DMS153 (cell line): Measurements from ENCODE around the gene SASH3.

Source experiments
- DNase-seq: peaks from one replicate; lab custom pipeline; 2025; lab: John Stamatoyannopoulos, UW

Gene SASH3

DNA sequence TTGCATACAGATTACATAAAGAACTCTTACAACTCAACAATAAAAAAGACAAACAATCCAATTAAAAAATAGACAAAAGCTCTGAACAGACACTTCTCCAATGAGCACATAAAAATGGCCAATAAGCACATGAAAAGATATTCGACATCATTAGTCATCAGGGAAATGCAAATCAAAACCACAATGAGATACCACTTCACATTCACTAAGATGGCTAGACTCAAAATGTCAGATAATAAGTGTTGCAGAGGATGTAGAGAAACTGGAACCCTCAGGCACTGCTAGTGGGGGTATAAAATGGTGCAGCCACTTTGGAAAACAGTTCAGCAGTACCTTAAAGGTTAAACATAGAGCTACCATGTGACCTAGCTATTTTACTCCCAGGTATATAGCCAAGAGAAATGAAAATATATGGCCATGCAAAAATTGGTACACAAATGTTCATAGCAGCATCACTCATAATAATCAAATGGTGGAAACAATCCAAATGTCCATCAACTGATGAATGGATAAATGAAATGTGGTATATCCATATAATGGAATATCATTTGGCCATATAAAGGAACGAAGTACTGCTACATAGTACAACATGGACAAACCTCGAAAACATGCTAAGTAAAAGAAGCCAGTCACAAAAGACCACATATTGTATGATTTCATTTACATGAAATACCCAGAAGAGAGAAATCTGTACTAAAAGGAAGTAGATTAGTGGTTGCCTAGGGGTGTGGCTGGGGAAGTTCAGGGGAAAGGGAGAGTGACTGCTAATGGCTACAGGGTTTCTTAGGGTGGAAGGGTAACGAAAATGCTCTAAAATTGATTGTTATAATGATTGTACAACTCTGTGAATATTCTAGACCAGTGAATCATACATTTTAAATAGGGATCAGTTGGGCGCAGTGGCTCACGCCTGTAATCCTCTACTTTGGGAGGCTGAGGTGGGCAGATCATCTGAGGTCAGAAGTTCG is 29.4 kb downstream of the SASH3 start:
- no peak for DNase-seq

DNA sequence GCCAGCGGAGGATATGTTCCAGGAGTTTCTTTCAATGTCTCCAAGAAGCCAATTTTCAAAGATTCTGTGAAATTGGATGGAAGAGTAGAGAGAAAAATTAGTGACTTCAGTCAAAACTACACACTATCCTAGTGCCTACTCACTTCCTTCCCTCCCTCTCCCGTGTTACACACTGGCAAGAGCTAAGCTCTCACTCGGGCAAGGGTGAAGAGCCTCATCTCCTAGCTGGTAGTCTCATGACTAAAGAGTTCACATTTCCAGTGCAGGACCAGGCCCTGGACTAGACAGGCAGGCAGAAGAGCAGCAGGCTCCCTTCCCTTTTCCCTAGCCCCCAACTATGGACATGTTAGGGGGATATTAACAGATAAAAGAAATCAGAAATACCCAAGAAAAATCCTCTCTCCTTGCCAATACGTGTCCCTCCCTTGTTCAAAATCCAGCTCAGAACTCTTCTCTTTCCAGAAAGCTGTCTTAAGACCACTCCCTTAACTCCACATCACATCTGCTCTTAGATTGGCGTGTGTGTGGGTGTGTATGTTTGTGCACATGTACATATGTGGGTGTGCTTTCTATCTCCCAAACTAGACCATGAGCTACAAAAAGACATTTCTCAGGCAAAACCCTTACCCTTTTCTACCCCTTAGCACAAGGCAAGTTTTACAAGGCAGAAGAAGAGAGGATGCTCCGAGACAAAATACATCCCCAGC is 34.1 kb downstream of the SASH3 start:
- DNase-seq: no peak

DNA sequence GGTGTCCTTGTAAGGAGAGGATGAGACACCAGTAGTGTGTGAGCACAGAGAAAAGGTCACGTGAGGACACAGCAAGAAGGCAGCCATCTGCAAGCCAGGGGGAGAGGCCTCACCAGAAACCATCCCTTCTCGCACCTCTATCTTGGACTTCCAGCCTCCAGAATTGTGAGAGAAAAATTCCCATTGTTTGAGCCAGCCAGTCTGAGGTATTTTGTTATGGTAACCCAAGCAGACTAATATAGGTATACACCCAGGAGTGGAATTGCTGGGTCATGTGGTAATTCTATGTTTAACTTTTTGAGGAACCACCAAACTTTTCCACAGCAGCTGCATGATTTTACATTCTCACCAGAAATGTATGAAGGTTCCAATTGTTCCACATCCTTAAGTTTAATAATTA is 38.4 kb downstream of the SASH3 start:
- DNase-seq: no peak

DNA sequence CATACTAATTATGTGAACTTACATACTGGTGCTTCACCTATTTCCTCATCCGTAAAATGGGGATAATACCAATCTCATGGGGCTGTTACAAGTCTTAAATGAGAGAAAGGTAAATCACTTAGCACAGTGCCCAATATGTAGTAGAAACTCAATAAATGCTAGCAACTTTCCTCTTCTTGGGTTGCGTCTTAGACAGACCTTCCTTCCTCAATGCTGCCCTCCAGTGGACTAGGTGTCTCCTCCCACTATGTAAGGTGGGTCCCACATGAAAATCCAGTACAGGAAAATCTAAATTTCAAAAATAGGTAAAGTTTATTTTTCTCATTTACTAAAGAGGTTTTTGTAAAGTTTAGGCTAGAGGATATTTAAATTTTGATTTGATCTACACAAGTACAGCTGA is 43.4 kb downstream of the SASH3 start:
- DNase-seq: no peak

DNA sequence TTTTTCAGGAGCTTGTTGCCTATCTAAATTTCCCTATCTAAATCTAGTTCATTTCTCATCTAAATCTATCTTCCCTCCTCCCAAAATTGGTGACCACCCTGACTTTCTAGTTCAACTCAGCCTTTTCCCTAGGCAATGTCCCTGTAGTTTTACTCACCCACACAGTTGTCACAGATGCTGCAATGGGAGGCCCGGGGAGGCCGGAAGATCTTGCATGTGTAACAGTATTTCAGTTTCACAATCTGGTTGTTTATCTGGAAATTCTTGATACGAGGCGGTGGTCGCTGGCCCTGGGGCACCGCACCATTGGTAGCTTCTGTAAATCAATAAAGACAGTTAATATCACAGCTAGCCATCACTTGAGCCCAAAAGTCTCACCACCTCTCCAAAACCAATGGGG is 43.8 kb downstream of the SASH3 start:
- DNase-seq: no peak

DNA sequence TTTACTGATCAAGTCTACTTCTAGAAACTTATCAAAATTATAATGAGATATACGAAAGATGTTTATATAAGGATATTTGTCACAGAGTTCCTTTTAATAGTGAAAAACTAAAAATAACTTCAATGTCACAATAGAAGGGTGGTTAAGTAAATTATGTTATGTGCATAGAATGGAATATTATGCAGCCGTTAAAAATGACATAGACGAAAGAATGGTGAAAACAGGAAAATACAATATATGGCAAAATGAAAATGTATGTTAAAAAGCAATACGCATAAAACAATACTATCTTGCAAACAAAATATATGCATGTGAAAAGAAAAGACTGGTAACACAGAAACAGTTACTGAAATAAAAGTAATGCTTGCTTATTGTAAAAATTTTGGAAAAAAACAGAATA is 44.9 kb downstream of the SASH3 start:
- no peak for DNase-seq

DNA sequence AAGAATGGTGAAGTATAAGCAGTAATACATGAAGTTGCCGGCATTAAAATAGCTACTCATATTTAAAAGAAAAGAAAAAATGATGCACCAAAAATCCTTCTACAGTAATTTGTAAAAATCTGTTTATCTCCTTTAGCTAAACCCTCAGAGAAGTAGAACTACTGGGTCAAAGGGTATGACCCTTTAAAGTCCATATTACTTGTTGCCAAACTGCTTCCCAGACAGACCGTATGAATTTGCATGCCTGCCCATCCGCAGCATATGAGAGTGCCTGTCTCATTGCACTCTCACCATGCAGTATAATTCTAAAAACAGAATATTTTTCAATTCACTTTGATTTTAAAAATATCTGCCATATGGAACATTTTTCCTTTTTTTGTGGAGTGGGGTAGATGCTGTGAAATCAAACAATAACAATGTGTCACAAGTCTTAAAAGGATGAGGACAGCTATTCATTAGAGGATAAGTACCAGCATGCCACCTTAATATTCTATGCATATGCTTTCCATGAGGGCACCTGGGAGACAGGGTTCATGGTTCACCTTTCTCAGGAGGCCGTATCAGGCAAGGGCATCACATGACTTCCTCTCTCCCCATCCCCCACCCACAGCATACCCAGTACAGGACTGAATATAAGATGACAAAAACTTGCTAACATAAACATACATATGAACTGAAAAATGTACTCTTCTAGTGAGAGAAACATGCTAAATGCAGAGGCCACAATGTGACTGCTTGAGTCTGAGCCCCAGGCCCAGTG is 46.2 kb downstream of the SASH3 start:
- DNase-seq: no peak

DNA sequence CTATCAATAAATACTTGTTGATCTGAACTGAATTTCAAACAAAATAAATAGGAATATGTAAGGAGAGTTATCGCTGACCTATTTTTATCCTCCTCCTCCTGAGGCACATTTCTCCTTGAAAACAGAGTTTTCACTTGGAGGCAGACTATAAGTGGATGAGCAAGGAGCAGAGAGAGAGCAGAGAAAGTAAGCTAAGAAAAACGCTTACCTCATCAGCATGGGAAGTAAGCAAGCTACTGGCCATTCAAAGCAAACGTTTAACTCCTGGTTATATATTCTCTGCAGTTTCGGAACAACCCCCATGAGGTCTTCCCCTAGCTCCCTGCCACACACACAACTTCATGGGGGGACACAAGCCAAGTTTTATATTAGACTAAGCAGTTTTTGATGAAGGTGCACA is 50.7 kb downstream of the SASH3 start:
- DNase-seq: no peak

DNA sequence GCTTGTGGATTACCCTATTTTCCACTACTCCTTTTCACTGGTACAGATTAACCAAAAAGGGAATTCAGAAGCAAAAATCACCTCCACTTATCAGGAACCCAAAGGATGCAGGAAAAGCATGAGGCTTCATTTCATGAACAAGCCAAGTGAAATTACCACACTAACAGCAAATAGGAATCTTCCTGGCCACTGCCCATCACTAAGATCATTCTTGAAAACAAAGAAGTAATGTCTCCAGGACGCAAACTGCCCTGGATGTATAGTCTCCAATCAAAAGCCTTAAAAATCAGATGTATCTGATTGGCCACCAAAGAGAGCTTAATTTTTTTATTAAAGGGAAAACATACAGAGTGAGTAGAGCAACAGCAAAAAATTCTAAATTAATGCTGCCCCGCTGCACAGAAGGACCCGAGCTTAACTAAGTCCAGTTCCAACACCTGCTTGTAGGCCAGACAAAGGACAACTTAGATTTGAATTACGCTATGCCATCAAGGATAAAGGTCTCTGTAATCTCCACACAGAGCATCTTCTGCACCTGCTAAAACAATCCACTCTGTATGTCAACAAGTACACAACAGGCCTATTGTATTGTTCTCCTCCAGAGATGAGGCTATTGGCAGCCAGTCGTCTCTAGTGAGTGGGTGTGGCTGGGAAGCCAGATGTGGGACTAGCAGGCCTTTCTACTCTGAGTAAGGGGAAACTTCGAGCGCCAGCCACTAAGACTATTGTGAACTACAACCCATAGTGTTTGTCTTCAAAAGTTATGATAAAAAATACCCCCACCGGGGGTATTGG is 51.5 kb downstream of the SASH3 start:
- DNase-seq: peak; percentile 40

DNA sequence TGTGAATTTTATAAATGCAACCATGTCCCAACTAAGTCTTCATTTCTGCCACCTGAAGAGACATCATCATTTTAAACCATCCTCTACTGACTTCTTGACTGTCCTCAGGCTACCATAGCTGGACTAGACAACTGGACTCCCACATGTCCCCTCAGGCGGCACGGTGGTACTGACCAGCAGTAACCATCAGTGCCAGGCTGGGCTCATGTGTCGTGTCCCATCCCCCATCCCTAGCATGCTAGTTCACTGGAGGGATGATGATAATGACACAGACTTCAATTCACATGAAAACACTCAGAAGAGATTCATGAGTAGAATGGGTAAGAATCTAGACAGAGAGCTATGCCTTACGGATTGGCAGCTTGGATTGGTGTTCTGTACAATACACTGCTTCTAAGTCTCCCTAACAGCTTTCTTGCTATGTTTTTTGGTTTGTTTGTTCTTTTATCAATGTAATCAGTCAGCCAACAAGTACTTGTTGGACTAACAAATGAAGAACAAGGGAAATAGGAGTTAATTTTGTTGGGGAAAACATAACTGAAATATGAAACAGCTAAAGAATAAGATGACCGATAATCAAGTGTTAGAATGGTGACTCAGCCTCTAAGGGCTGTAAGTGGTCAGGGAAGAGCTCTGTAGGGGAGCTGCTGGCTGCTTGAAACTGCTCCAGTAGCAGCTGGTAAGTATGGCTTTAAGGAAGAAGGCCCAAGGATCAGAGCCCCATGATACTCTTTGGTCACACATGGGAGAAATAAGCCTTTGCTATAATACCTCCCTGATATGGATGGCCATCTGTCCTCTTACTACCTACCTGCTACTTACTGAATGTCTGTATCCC is 53.6 kb downstream of the SASH3 start:
- DNase-seq: no peak

DNA sequence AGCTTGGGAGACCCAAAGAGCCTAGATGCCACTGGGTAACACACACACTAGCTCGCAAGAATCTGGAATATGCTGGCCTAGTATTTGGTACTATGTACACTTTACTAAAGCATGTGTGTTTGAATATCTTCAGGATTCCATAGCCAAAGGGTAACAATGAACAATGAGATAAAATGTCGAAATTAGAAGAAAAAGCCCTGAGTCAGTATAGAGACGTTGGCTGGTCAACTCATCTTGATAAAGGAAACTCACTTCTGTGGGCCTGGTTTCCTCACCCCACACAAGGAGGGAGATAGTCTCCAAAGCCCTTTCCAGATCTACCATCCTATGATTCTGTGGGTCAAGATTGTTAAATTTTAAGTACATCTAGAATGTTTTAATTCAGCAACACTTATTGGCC is 57.1 kb downstream of the SASH3 start:
- DNase-seq: no peak

DNA sequence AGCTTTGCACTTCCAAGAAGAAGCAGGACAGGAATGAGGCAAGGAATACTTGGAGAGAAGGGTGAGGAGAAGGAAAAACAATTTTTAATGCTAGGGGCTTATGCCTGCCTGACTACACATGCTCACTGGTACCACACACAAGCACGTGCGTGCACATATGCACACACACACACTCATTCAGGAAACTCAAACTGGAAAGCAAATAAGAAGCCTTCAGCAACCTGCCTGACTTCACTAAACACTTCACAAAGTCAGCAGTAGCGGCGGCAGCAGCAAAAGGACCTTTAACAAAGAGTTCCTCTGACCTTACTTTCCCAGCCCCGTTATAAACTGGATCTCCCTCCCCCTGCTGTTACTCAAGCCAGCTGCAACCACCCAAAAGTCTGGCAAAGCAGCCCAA is 60.6 kb downstream of the SASH3 start:
- DNase-seq: no peak

DNA sequence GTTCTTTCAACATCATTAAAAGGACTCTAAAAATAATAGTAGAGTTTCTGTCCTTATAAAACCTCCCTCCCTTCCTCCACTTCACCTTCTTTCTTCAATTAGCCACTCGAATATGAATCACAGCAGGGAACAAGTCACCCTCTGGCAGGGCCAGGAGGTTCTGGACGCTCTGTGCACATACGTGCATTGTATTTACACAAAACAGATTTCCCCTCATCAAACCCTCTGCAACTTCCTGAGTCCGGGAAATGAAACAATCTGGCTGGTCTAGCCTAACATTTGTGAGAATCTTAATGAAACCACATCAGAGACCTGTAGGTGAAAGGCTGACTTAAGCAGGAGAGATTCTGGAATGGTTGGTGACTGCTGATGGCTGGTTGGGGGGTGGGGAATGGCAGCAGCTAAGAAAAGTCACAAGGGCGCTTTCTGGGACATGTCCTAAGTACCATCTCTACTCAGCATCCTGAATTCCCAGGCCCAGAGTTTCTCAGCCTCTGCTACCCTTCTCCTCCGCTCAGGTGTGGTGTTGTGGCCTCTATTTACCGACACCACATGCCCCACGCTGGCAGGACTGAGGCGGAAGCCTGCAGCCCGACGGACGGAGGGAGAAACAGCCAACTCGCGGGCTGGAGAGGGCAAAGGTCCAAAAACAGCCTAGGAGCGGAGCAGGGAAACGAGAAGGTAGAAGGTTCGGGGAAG is 62.9 kb downstream of the SASH3 start:
- peak; percentile 41 for DNase-seq

DNA sequence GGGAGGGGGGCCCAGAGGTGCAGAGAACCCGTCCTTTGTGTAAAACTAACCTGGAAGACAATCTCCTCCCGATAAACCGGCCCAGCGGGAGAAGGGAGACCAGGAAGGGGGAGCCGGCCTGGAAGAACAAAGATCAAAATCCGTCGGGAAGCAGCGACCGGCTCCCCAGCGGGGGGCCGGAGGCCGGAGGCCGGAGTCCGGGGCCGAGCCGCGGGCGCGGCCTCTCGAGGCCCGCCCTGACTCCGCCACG is 63.4 kb downstream of the SASH3 start:
- no peak for DNase-seq

DNA sequence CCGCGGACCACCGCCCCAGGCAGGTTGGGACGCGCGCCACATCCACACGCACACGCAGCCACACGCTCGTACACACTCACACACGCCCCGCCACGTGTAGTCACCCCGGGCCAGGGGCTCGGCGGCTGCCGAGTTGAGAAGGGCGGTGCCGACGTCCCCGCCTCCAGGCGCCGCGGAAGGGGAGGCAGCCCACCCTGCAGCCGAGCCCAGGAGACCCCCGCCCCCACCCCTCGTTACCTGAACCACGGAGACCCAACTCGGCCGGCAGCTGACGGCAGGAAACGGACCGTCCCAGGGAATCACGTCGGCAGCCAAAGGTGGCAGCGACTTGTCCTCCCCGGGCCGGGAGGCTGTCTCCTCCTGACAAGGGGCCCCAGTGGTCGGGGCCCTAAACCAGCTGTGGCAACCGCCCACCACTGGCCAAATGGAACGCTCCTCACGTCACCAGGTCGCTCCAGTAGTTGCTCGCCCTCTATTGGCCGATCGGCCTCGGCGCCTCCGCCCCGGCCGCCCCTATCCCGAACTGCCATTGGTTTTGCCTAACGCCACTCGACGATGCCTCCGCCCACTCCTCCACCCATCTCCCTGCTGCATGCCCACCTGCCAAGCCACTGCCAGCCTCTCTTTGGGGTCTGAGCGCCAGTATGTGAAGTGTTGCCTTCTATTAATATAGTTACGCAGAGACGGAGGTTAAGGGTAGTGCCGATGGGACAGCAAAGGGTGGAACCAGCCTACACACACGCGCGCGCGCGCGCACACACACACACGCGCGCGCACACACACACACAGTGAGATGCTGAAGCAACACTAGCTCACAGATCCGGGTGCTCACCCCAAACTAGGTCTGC is 63.9 kb downstream of the SASH3 start, which contains the start of gene ZDHHC9:
Gene ZDHHC9, minus strand, starts transcription at position 428 of the 848 bp plus-strand sequence. CDS start 1,941 bp downstream, outside the sequence.
- DNase-seq: peak; percentile 87
